Endodermal cell (in vitro differentiated cells): ENCODE measurements around the gene MIB1. TPM values are rescaled to one million over a fixed set of nuclear protein-coding genes. Genes with fewer than 3 reads are reported as not detected.
A peak's percentile ranks its signal among the peaks of the same experiment; 100 is the strongest.

Source experiments
- DNase-seq: peaks from one replicate; pipeline ENCODE4 v3.0.0-alpha.2; 2017
- H3K27ac ChIP-seq: 2 replicates; pipeline ENCODE4 v1.5.1; 2013; ENCODE audit warnings: mild to moderate bottlenecking, low read depth, low read length, moderate library complexity
- H3K27me3 ChIP-seq: 2 replicates; pipeline ENCODE4 v1.6.1; 2013; ENCODE audit warnings: mild to moderate bottlenecking, low read length, moderate library complexity; ENCODE audit not compliant: insufficient read depth, control insufficient read depth, poor library complexity, severe bottlenecking
- H3K36me3 ChIP-seq: 2 replicates; pipeline ENCODE4 v1.7.0; 2013; ENCODE audit warnings: mild to moderate bottlenecking, low read length, moderate library complexity; ENCODE audit not compliant: control insufficient read depth, insufficient read depth
- H3K4me1 ChIP-seq: one replicate; pipeline ENCODE4 v1.7.0; 2013; ENCODE audit warnings: low read length; ENCODE audit not compliant: control insufficient read depth, insufficient read depth
- H3K4me3 ChIP-seq: 2 replicates; pipeline ENCODE4 v1.5.1; 2013; ENCODE audit warnings: mild to moderate bottlenecking, low read length, moderate library complexity
- H3K9ac ChIP-seq: 2 replicates; pipeline ENCODE4 v1.6.1; 2013; ENCODE audit warnings: mild to moderate bottlenecking, low read length, moderate library complexity; ENCODE audit not compliant: poor library complexity, severe bottlenecking; ENCODE audit errors: extremely low read depth
- H3K9me3 ChIP-seq: 2 replicates; pipeline ENCODE4 v1.6.1; 2013; ENCODE audit warnings: mild to moderate bottlenecking, low read length, moderate library complexity; ENCODE audit not compliant: control insufficient read depth
- H3K27ac Mint-ChIP-seq: 2 replicates; pipeline ENCODE4 v1.8.0; 2020; ENCODE audit warnings: mixed read lengths
- H3K27me3 Mint-ChIP-seq: 2 replicates; pipeline ENCODE4 v1.8.0; 2021; ENCODE audit warnings: mild to moderate bottlenecking, mixed read lengths; ENCODE audit not compliant: insufficient read depth
- H3K36me3 Mint-ChIP-seq: 2 replicates; pipeline ENCODE4 v1.8.0; 2020; ENCODE audit warnings: low read depth, mixed read lengths
- H3K4me1 Mint-ChIP-seq: 2 replicates; pipeline ENCODE4 v1.8.0; 2020; ENCODE audit warnings: mixed read lengths
- H3K4me3 Mint-ChIP-seq: 2 replicates; pipeline ENCODE4 v1.8.0; 2020; ENCODE audit warnings: mild to moderate bottlenecking, moderate library complexity, mixed read lengths
- H3K9me3 Mint-ChIP-seq: 2 replicates; pipeline ENCODE4 v1.8.0; 2020; ENCODE audit warnings: mild to moderate bottlenecking, mixed read lengths
- WGBS, 2 experiments: methylation state at CpG; one replicate each; pipeline versions ENCODE4 v1.1.5 to v1.1.7; 2013; ENCODE audit warnings: missing lambda C conversion rate in 2 of 2, mixed read lengths in 1 of 2; ENCODE audit not compliant: insufficient coverage in 1 of 2, insufficient read length in 1 of 2; 5-methylcytosine and 5-hydroxymethylcytosine counted together
- total RNA-seq, 2 donors: library from RNA; stranded (reverse); fragmentation: NEBNext Ultra II Directional in 1 of 2; extraction: Animal tissue kit (Norgen Biotek cat#: 25700) in 1 of 2; gene quantifications; 2 replicates in 1 of 2; 3 replicates in 1 of 2; pipeline ENCODE4 v1.2.1, GENCODE V29; 2021
- TF ChIP-seq, protein P1 (sequence below): fragments of 200-600 bp; sonication (generic); conservative IDR thresholded peaks from 2 replicates; pipeline ENCODE4 v1.5.0; 2021; ENCODE audit warnings: antibody characterized with exemption, mild to moderate bottlenecking

Gene MIB1
- total RNA-seq, 2 donors from 2014 or later = 66.4 to 75.0 TPM

DNA sequence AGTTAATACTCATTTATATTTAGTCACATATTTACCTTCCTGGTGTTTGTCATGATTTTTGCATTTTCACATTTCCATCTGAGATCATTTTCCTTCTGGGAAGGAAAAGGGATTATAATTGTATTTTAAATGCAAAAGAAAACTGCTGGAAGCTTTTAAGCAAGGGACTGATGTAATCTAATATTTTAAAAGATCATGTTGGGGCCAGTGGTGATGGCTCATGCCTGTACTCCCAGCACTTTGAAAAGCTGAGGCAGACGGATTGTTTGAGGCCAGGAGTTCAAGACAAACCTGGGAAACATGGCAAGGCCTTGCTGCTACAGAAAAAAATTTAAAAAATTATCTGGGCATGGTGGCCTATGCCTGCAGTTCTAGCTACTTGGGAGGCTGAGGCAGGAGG, 149.0 kb downstream of the MIB1 start:
- H3K9me3 Mint-ChIP-seq = peaks cover 46% of the 10 kb centered on the region

DNA sequence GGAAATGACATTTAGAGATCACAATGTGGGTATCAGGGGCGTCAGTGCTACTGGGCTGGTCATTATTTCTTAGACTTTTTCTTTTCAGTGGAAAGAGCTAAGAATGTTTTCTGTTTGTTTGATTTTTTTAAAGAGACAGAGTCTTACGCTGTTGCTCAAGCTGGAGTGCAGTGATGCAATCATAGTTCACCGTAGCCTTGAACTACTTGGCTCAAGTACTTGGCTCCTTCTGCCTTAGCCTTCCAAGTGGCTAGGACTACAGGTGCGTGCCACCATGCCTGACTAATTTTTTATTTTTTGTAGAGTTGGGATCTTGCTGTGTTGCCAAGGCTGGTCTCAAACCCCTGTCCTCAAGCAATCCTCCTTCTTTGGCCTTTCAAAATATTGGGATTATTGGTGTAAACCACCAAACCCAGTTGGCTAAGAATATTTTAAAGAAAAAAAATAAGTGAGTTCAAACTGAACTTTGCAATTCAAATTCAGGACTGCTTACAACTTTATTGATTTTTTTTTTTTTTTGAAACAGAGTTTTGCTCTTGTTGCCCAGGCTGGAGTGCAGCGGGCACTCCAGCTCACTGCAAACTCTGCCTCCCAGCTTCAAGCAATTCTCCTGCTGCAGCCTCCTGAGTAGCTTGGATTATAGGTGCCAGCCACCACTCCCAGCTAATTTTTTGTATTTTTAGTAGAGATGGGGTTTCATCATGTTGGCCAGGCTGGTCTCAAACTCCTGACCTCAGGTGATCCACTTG, 154.2 kb downstream of the MIB1 start:
- Histone ChIP-seq H3K9ac (no peak overlapping the region), H3K4me3 (no peak overlapping the region), H3K9me3 (peaks cover 8% of the 10 kb centered on the region), H3K27ac (no peak overlapping the region), H3K36me3 (no peaks in the 10 kb centered on the region), H3K27me3 (no peaks in the 10 kb centered on the region), H3K4me1 (no peaks in the 10 kb centered on the region)
- no peak overlapping the region for H3K4me3 Mint-ChIP-seq
- H3K27me3 Mint-ChIP-seq = no peaks in the 10 kb centered on the region
- TF ChIP-seq, protein P1, sequence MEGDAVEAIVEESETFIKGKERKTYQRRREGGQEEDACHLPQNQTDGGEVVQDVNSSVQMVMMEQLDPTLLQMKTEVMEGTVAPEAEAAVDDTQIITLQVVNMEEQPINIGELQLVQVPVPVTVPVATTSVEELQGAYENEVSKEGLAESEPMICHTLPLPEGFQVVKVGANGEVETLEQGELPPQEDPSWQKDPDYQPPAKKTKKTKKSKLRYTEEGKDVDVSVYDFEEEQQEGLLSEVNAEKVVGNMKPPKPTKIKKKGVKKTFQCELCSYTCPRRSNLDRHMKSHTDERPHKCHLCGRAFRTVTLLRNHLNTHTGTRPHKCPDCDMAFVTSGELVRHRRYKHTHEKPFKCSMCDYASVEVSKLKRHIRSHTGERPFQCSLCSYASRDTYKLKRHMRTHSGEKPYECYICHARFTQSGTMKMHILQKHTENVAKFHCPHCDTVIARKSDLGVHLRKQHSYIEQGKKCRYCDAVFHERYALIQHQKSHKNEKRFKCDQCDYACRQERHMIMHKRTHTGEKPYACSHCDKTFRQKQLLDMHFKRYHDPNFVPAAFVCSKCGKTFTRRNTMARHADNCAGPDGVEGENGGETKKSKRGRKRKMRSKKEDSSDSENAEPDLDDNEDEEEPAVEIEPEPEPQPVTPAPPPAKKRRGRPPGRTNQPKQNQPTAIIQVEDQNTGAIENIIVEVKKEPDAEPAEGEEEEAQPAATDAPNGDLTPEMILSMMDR = no peak
- WGBS, 2 experiments = 94 to 96% methylated on average over 4 to 5 of the region's 5 CpGs
- no peak overlapping the region for H3K27ac Mint-ChIP-seq
- H3K9me3 Mint-ChIP-seq = peaks cover 15% of the 10 kb centered on the region
- H3K4me1 Mint-ChIP-seq = peaks cover 6% of the 10 kb centered on the region
- no peaks in the 10 kb centered on the region for H3K36me3 Mint-ChIP-seq
- no peak for DNase-seq

More for the DNA sequence above, 149.0 kb downstream of the MIB1 start:
- DNase-seq = no peak
- H3K4me1 Mint-ChIP-seq = no peaks in the 10 kb centered on the region
- Histone ChIP-seq H3K27me3 (no peaks in the 10 kb centered on the region), H3K36me3 (no peaks in the 10 kb centered on the region), H3K4me1 (no peaks in the 10 kb centered on the region), H3K27ac (no peak overlapping the region), H3K4me3 (no peak overlapping the region), H3K9ac (no peak overlapping the region), H3K9me3 (peaks cover 21% of the 10 kb centered on the region)
- peaks cover 4% of the 10 kb centered on the region for H3K27me3 Mint-ChIP-seq
- 60 to 73% methylated on average over 1 of the region's 1 CpG for WGBS, 2 experiments
- H3K27ac Mint-ChIP-seq = no peak overlapping the region
- TF ChIP-seq, protein P1 = no peak
- H3K36me3 Mint-ChIP-seq = no peaks in the 10 kb centered on the region
- H3K4me3 Mint-ChIP-seq = no peak overlapping the region

DNA sequence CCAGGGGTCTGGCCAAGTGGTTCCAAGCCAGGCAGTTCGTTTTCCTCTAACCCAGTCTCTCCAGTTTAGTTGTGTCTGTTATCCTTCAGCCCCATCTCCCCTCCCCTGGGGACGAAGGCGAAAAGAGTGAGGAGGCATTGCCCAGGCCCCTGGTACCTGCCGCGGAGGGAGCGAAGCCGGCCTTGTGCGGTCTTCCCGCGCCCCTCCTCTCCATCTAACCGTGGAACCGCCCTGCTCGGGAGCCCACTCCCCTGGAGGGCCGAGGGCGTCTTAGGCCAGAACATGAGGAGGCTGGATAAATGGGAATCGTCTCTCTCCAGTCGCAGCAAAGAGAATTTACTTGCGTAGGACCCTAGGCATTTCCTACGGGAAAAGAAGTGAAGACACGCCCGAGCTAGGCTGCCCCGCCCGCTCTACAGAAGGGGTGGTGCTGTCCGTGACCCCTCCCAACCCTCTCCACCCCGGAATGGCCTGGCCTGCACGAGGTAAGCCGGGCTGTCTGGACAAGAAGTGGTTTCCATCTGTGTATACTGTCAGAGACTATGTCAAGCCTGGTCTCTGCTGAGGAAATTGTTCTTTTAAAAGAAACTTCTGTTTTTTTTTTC, 156.2 kb downstream of the MIB1 start:
- Mint-ChIP-seq H3K36me3 (no peaks in the 10 kb centered on the region), H3K4me3 (no peak overlapping the region), H3K4me1 (peaks cover 6% of the 10 kb centered on the region), H3K27ac (no peak overlapping the region), H3K9me3 (no peaks in the 10 kb centered on the region), H3K27me3 (peaks cover 2% of the 10 kb centered on the region)
- WGBS, 2 experiments = 90 to 91% methylated on average over 22 to 27 of the region's 27 CpGs
- Histone ChIP-seq H3K27me3 (no peaks in the 10 kb centered on the region), H3K36me3 (no peaks in the 10 kb centered on the region), H3K9ac (no peak overlapping the region), H3K4me1 (no peaks in the 10 kb centered on the region), H3K9me3 (no peaks in the 10 kb centered on the region), H3K27ac (no peak overlapping the region), H3K4me3 (no peak overlapping the region)
- TF ChIP-seq, protein P1 = no peak
- peak; percentile 65 for DNase-seq
